ENCODE data around the gene PDGFC. TPM values are rescaled to one million over a fixed set of nuclear protein-coding genes. Genes with fewer than 3 reads are reported as not detected.

Gene PDGFC
- total and polyA plus RNA-seq, 2 of the 8 experiments (the other 6 are each of a cell fraction or from before 2014, with no cell fraction given) = 0.65 to 2.7 TPM

DNA sequence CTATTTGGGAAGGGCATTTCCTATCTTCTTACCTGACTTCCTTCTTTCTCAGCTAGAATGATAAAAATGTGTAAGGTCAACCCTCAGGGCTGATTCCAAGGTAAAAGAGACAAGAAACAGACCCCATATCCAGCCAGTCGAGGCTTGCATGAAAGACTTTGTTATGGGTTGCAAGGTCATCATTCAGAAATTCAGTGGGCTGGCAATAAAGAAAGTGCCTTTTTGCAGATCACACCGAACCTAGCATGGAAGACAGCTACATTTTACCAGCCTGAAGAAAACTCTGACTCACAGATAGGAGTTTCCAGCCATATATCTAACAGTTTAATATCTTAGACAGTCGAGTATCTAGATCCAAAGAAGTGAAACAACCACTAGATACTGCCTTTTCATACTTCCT is 87.4 kb downstream of the PDGFC start (continued):
- no peak for TF ChIP-seq BCL11A (IDR thresholded peaks at IDR 0.05; ENCODE audit: low read depth in 2 of 2, low read length in 2 of 2)
